ENCODE measurements around the gene FGD5.

The FGD5 gene

GRCh38 chr3:14941871-14942270, 123.1 kb downstream of the FGD5 start:
- DNase-seq (ENCODE audit: low spot score in 2 of 2), result no peak
- Mint-ChIP-seq H3K4me3 (no peak overlapping the region), H3K4me1 (peaks cover 13% of the 10 kb centered on the region), H3K9me3 (no peaks in the 10 kb centered on the region), H3K36me3 (ENCODE audit: insufficient read depth) (peaks cover 24% of the 10 kb centered on the region), H3K27me3 (no peaks in the 10 kb centered on the region), H3K27ac (ENCODE audit: low read depth) (no peak overlapping the region)
- no peak for ATAC-seq (replicated peaks; ENCODE audit: extremely low read depth, poor library complexity, severe bottlenecking)

- Mint-ChIP-seq H3K4me1 (peaks cover 15% of the 10 kb centered on the region), H3K4me3 (no peak overlapping the region), H3K27ac (ENCODE audit: low read depth) (no peak overlapping the region), H3K36me3 (ENCODE audit: insufficient read depth) (peaks cover 29% of the 10 kb centered on the region), H3K9me3 (no peaks in the 10 kb centered on the region), H3K27me3 (no peaks in the 10 kb centered on the region)
- no peak for DNase-seq (ENCODE audit: low spot score in 2 of 2)
- no peak for ATAC-seq (replicated peaks; ENCODE audit: extremely low read depth, poor library complexity, severe bottlenecking)
Measured at GRCh38 chr3:14943042-14943441, 124.3 kb downstream of the FGD5 start.

- Mint-ChIP-seq H3K27me3 (no peaks in the 10 kb centered on the region), H3K27ac (ENCODE audit: low read depth) (peak overlapping the region; percentile 99), H3K4me1 (peaks cover 36% of the 10 kb centered on the region), H3K9me3 (no peaks in the 10 kb centered on the region), H3K4me3 (peak overlapping the region; percentile 99), H3K36me3 (ENCODE audit: insufficient read depth) (peaks cover 35% of the 10 kb centered on the region)
- ATAC-seq (replicated peaks; ENCODE audit: extremely low read depth, poor library complexity, severe bottlenecking) (no peak), DNase-seq (ENCODE audit: low spot score in 2 of 2) (no peak)
Measured at GRCh38 chr3:14946236-14946635, 127.5 kb downstream of the FGD5 start.

GRCh38 chr3:14946739-14947099, 128.0 kb downstream of the FGD5 start:
- Mint-ChIP-seq H3K9me3 (no peaks in the 10 kb centered on the region), H3K4me3 (peak overlapping the region; percentile 99), H3K4me1 (peaks cover 36% of the 10 kb centered on the region), H3K36me3 (ENCODE audit: insufficient read depth) (peaks cover 35% of the 10 kb centered on the region), H3K27ac (ENCODE audit: low read depth) (peak overlapping the region; percentile 99), H3K27me3 (no peaks in the 10 kb centered on the region)
- DNase-seq (ENCODE audit: low spot score in 2 of 2) (no peak), ATAC-seq (replicated peaks; ENCODE audit: extremely low read depth, poor library complexity, severe bottlenecking) (no peak)

- H3K4me1 Mint-ChIP-seq, result peaks cover 41% of the 10 kb centered on the region
- no peaks in the 10 kb centered on the region for H3K27me3 Mint-ChIP-seq
- ATAC-seq (replicated peaks; ENCODE audit: extremely low read depth, poor library complexity, severe bottlenecking) (peak; percentile 70), DNase-seq (ENCODE audit: low spot score in 2 of 2) (peak; percentile 78 to 82)
- H3K4me3 Mint-ChIP-seq, result peak within 1 kb of the TSS; percentile 99
- H3K27ac Mint-ChIP-seq (ENCODE audit: low read depth), result peak within 1 kb of the TSS; percentile 99
- no peaks in the 10 kb centered on the region for H3K9me3 Mint-ChIP-seq
- H3K36me3 Mint-ChIP-seq (ENCODE audit: insufficient read depth), result peaks cover 35% of the 10 kb centered on the region
Measured at GRCh38 chr3:14947100-14947885, 128.5 kb downstream of the FGD5 start, which contains the start of gene NR2C2. NR2C2 (plus strand) TSS chr3:14947583; CDS start chr3:15003915, 56,332 bp downstream.

GRCh38 chr3:14947886-14948608, 129.3 kb downstream of the FGD5 start:
- Mint-ChIP-seq H3K4me3 (peak overlapping the region; percentile 99), H3K9me3 (no peaks in the 10 kb centered on the region), H3K4me1 (peaks cover 49% of the 10 kb centered on the region), H3K27ac (ENCODE audit: low read depth) (peak overlapping the region; percentile 99), H3K36me3 (ENCODE audit: insufficient read depth) (peaks cover 32% of the 10 kb centered on the region), H3K27me3 (no peaks in the 10 kb centered on the region)
- peak; percentile 88 for ATAC-seq (replicated peaks; ENCODE audit: extremely low read depth, poor library complexity, severe bottlenecking)
- peak; percentile 94 to 97 for DNase-seq (ENCODE audit: low spot score in 2 of 2)

GRCh38 chr3:14948609-14949038, 129.9 kb downstream of the FGD5 start:
- Mint-ChIP-seq H3K9me3 (no peaks in the 10 kb centered on the region), H3K4me1 (peaks cover 51% of the 10 kb centered on the region), H3K27ac (ENCODE audit: low read depth) (peak overlapping the region; percentile 99)

GRCh38 chr3:14949126-14949525, 130.4 kb downstream of the FGD5 start:
- Mint-ChIP-seq H3K4me1 (peaks cover 51% of the 10 kb centered on the region), H3K4me3 (peak overlapping the region; percentile 99), H3K9me3 (no peaks in the 10 kb centered on the region), H3K27me3 (no peaks in the 10 kb centered on the region), H3K36me3 (ENCODE audit: insufficient read depth) (peaks cover 31% of the 10 kb centered on the region), H3K27ac (ENCODE audit: low read depth) (peak overlapping the region; percentile 99)
- DNase-seq (ENCODE audit: low spot score in 2 of 2) (no peak), ATAC-seq (replicated peaks; ENCODE audit: extremely low read depth, poor library complexity, severe bottlenecking) (no peak)

More at GRCh38 chr3:14948609-14949038, 129.9 kb downstream of the FGD5 start:
- Mint-ChIP-seq H3K4me3 (peak overlapping the region; percentile 99), H3K27me3 (no peaks in the 10 kb centered on the region), H3K36me3 (ENCODE audit: insufficient read depth) (peaks cover 30% of the 10 kb centered on the region)
- DNase-seq (ENCODE audit: low spot score in 2 of 2) (no peak), ATAC-seq (replicated peaks; ENCODE audit: extremely low read depth, poor library complexity, severe bottlenecking) (no peak)

- Mint-ChIP-seq H3K4me1 (peaks cover 61% of the 10 kb centered on the region), H3K4me3 (no peak overlapping the region), H3K27ac (ENCODE audit: low read depth) (no peak overlapping the region), H3K27me3 (no peaks in the 10 kb centered on the region), H3K36me3 (ENCODE audit: insufficient read depth) (peaks cover 23% of the 10 kb centered on the region), H3K9me3 (no peaks in the 10 kb centered on the region)
- no peak for ATAC-seq (replicated peaks; ENCODE audit: extremely low read depth, poor library complexity, severe bottlenecking)
- DNase-seq (ENCODE audit: low spot score in 2 of 2), result no peak
Measured at GRCh38 chr3:14950274-14950673, 131.5 kb downstream of the FGD5 start.

- Mint-ChIP-seq H3K9me3 (no peaks in the 10 kb centered on the region), H3K27me3 (no peaks in the 10 kb centered on the region), H3K27ac (ENCODE audit: low read depth) (no peak overlapping the region), H3K4me1 (peaks cover 50% of the 10 kb centered on the region), H3K36me3 (ENCODE audit: insufficient read depth) (peaks cover 12% of the 10 kb centered on the region), H3K4me3 (no peak overlapping the region)
- DNase-seq (ENCODE audit: low spot score in 2 of 2) (no peak), ATAC-seq (replicated peaks; ENCODE audit: extremely low read depth, poor library complexity, severe bottlenecking) (no peak)
Measured at GRCh38 chr3:14957153-14957552, 138.4 kb downstream of the FGD5 start.

- DNase-seq (ENCODE audit: low spot score in 2 of 2) (no peak), ATAC-seq (replicated peaks; ENCODE audit: extremely low read depth, poor library complexity, severe bottlenecking) (no peak)
- Mint-ChIP-seq H3K36me3 (ENCODE audit: insufficient read depth) (peaks cover 19% of the 10 kb centered on the region), H3K4me1 (peaks cover 43% of the 10 kb centered on the region), H3K9me3 (no peaks in the 10 kb centered on the region), H3K27ac (ENCODE audit: low read depth) (no peak overlapping the region), H3K4me3 (peak overlapping the region; percentile 0), H3K27me3 (no peaks in the 10 kb centered on the region)
Measured at GRCh38 chr3:14957925-14958324, 139.2 kb downstream of the FGD5 start.

GRCh38 chr3:14959359-14959943, 140.7 kb downstream of the FGD5 start:
- H3K4me3 Mint-ChIP-seq, result peak overlapping the region; percentile 70
- ATAC-seq (replicated peaks; ENCODE audit: extremely low read depth, poor library complexity, severe bottlenecking) (peak; percentile 56), DNase-seq (ENCODE audit: low spot score in 2 of 2) (no peak)
- H3K9me3 Mint-ChIP-seq, result no peaks in the 10 kb centered on the region
- H3K4me1 Mint-ChIP-seq, result peaks cover 37% of the 10 kb centered on the region
- H3K27ac Mint-ChIP-seq (ENCODE audit: low read depth), result peak overlapping the region; percentile 89
- H3K36me3 Mint-ChIP-seq (ENCODE audit: insufficient read depth), result peaks cover 22% of the 10 kb centered on the region
- H3K27me3 Mint-ChIP-seq, result no peaks in the 10 kb centered on the region
